AG04449 (cell line): ENCODE data around the gene HSD17B10.

ENCODE experiments used
- CTCF ChIA-PET: fragments of 350-600 bp; formaldehyde crosslinking; extraction: SDS; loops from one replicate; lab custom pipeline; 2021; ENCODE audit warnings: antibody characterized with exemption; lab: Yijun Ruan, JAX
- POLR2A ChIA-PET: fragments of 400-600, 350-600 bp; formaldehyde crosslinking; extraction: SDS; loops from one replicate; lab custom pipeline; 2020; ENCODE audit warnings: antibody characterized with exemption, inconsistent platforms; lab: Yijun Ruan, JAX
- DNase-seq: peaks from one replicate; pipeline ENCODE4 v3.0.0-alpha.2; 2010; ENCODE audit warnings: low read depth, low spot score
- H3K4me3 ChIP-seq: 2 replicates; pipeline ENCODE4 v1.5.1; 2011; ENCODE audit warnings: low read depth, mild to moderate bottlenecking, control low read depth, low read length
- TF ChIP-seq, protein P1 (sequence below): IDR thresholded peaks from one replicate; pipeline ENCODE4 v1.5.1; 2011; ENCODE audit warnings: mild to moderate bottlenecking, moderate library complexity, low read length, control low read depth, inconsistent platforms; ENCODE audit not compliant: insufficient read depth; ENCODE audit errors: missing control alignments

The HSD17B10 gene

GRCh38 chrX:53435997-53436396 lies 1.8 kb upstream of the HSD17B10 start:
- no peak overlapping the region for H3K4me3 ChIP-seq
- no peak for DNase-seq
- ChIA-PET POLR2A (no interaction called here), CTCF (interaction anchor here (0.6 to 5.5 kb wide), 12 partner anchors 8 to 215 kb away, joined by 3 to 55 read pairs (median 7); partner anchors contain the start of genes RIBC1 and SMC1A)
- TF ChIP-seq, protein P1, sequence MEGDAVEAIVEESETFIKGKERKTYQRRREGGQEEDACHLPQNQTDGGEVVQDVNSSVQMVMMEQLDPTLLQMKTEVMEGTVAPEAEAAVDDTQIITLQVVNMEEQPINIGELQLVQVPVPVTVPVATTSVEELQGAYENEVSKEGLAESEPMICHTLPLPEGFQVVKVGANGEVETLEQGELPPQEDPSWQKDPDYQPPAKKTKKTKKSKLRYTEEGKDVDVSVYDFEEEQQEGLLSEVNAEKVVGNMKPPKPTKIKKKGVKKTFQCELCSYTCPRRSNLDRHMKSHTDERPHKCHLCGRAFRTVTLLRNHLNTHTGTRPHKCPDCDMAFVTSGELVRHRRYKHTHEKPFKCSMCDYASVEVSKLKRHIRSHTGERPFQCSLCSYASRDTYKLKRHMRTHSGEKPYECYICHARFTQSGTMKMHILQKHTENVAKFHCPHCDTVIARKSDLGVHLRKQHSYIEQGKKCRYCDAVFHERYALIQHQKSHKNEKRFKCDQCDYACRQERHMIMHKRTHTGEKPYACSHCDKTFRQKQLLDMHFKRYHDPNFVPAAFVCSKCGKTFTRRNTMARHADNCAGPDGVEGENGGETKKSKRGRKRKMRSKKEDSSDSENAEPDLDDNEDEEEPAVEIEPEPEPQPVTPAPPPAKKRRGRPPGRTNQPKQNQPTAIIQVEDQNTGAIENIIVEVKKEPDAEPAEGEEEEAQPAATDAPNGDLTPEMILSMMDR: peak; percentile 78

DNA sequence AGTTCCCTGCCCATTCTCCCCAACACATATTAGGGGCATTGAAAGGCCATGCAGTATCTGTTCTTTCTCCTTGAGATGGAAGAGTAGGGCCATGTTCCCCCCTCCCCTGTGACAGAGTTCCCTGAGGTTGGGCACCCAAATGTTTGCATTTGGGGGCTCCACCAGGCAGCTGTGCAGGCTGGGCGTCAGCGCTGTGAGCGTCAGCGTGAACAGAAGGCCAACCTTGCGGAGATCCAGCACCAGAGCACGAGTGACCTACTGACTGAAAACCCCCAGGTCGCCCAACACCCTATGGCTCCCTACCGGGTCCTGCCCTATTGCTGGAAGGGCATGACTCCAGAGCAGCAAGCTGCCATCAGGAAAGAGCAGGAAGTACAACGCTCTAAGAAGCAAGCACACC lies 3.9 kb downstream of the HSD17B10 start:
- CTCF ChIA-PET: no interaction called here
- no peak for DNase-seq
- TF ChIP-seq, protein P1: no peak
- POLR2A ChIA-PET: no interaction called here
- no peak overlapping the region for H3K4me3 ChIP-seq

GRCh38 chrX:53429755-53430154 lies 4.4 kb downstream of the HSD17B10 start:
- CTCF ChIA-PET: no interaction called here
- POLR2A ChIA-PET: no interaction called here
- TF ChIP-seq, protein P1: no peak
- DNase-seq: no peak
- no peak overlapping the region for H3K4me3 ChIP-seq

GRCh38 chrX:53422861-53423306 lies 11.3 kb downstream of the HSD17B10 start, which contains the start of gene RIBC1:
Gene RIBC1, plus strand, starts transcription at chrX:53422873. Its CDS starts 3,404 bp downstream, at chrX:53426277.
- DNase-seq: no peak

GRCh38 chrX:53422086-53422860 lies 11.9 kb downstream of the HSD17B10 start, which contains the start of gene SMC1A:
Gene SMC1A, minus strand, starts transcription at chrX:53422654. Its CDS starts 54 bp downstream, at chrX:53422600.
- ChIA-PET CTCF (interaction anchor here (1.0 to 2.1 kb wide), 3 partner anchors 14 to 24 kb away, joined by 3 to 10 read pairs (median 5); no protein-coding TSS in a partner anchor), POLR2A (interaction anchor here (0.7 to 1.0 kb wide), 5 partner anchors 19 to 261 kb away, joined by 3 to 4 read pairs (median 3); no protein-coding TSS in a partner anchor)
- TF ChIP-seq, protein P1: no peak
- peak within 1 kb of the TSS; percentile 71 for H3K4me3 ChIP-seq
- peak; percentile 79 for DNase-seq

More at GRCh38 chrX:53422861-53423306, 11.3 kb downstream of the HSD17B10 start, which contains the start of gene RIBC1:
- peak within 1 kb of the TSS; percentile 71 for H3K4me3 ChIP-seq
- ChIA-PET POLR2A (interaction anchor here (0.7 to 0.9 kb wide), 4 partner anchors 19 to 261 kb away, joined by 3 to 4 read pairs (median 3); no protein-coding TSS in a partner anchor), CTCF (interaction anchor here (0.8 to 2.1 kb wide), 3 partner anchors 13 to 24 kb away, joined by 5 to 10 read pairs (median 5); no protein-coding TSS in a partner anchor)
- TF ChIP-seq, protein P1: no peak

GRCh38 chrX:53421772-53422085 lies 12.4 kb downstream of the HSD17B10 start:
- CTCF ChIA-PET: interaction anchor here (1.0 to 1.4 kb wide), 2 partner anchors 24 to 61 kb away, joined by 3 read pairs; no protein-coding TSS in a partner anchor
- POLR2A ChIA-PET: interaction anchor here (1.0 kb wide), 1 partner anchor 23 kb away, joined by 3 read pairs; no protein-coding TSS in a partner anchor
- TF ChIP-seq, protein P1: no peak
- DNase-seq: no peak
- peak overlapping the region; percentile 71 for H3K4me3 ChIP-seq
